HepG2 (cell line): ENCODE data around the gene CEBPE. TPM values are rescaled to one million over a fixed set of nuclear protein-coding genes. Genes with fewer than 3 reads are reported as not detected.

Experiments used
- ATAC-seq: fragments of 200-7000 bp; cut with Tn5 transposase; 3 replicates; pipeline ENCODE4 v1.9.1; 2020; ENCODE audit warnings: mild to moderate bottlenecking, moderate library complexity
- BruUV-seq: library from RNA; stranded (reverse); fragments of 400-500 nt; replicated peaks from 2 replicates; lab custom pipeline; 2021; lab: Mats Ljungman, UMichigan
- CTCF ChIA-PET: fragments of 300-600 bp; formaldehyde crosslinking; extraction: SDS; loops from one replicate; lab custom pipeline; 2021; ENCODE audit warnings: low total read pairs, inconsistent platforms, low intra/inter-chr PET ratio; lab: Yijun Ruan, JAX
- POLR2A ChIA-PET: fragments of 350-600 bp; sonication (Branson Sonifier 250); formaldehyde crosslinking; loops from one replicate; lab custom pipeline; 2020; ENCODE audit warnings: antibody characterized with exemption, inconsistent platforms; lab: Yijun Ruan, JAX
- DNase-seq: peaks from one replicate; pipeline ENCODE4 v3.0.0-alpha.2; 2015; ENCODE audit warnings: low spot score
- FAIRE-seq: peaks from 3 replicates; lab custom pipeline; 2011; peaks lifted over from hg19 to GRCh38; lab: Jason Lieb, UNC
- H2AFZ ChIP-seq: one replicate; pipeline ENCODE4 v1.6.1; 2011; ENCODE audit warnings: low read length, inconsistent platforms
- H3K27ac ChIP-seq: fragments of 300-600 bp; 3 replicates; pipeline ENCODE4 v1.8.0; 2011; ENCODE audit warnings: mixed run types, mild to moderate bottlenecking, mixed read lengths, low read length, inconsistent platforms; ENCODE audit not compliant: insufficient read depth; ENCODE audit errors: extremely low read length
- H3K27me3 ChIP-seq, 2 experiments: fragments of 200-600 bp in 1 of 2; 2 replicates in 1 of 2; 3 replicates in 1 of 2; pipeline versions ENCODE4 v1.6.0 to v1.8.0; 2011; ENCODE audit warnings: low read length in 2 of 2, mild to moderate bottlenecking in 2 of 2, moderate library complexity in 2 of 2, inconsistent platforms in 1 of 2; ENCODE audit not compliant: insufficient read depth in 2 of 2, control insufficient read depth in 1 of 2
- H3K36me3 ChIP-seq, 2 experiments: fragments of 200-600 bp in 1 of 2; replicated peaks in 1 of 2; 2 replicates in 1 of 2; 3 replicates in 1 of 2; pipeline versions ENCODE4 v1.5.1 to v1.8.0; 2011; ENCODE audit warnings: low read length in 2 of 2, inconsistent platforms in 1 of 2; ENCODE audit not compliant: insufficient read depth in 2 of 2, control insufficient read depth in 1 of 2
- H3K4me1 ChIP-seq: 2 replicates; pipeline ENCODE4 v1.5.1; 2012; ENCODE audit warnings: low read length, inconsistent platforms; ENCODE audit not compliant: insufficient read depth
- H3K4me2 ChIP-seq: 2 replicates; pipeline ENCODE4 v1.6.0; 2011; ENCODE audit warnings: low read depth, low read length, inconsistent platforms
- H3K4me3 ChIP-seq, 3 experiments: fragments of 200-600 bp in 1 of 3; sonication (generic), shearing (Covaris generic) in 1 of 3; replicated peaks in 1 of 3; 2 replicates each; pipeline ENCODE4 v1.5.1; 2011 to 2016; ENCODE audit warnings: low read length in 3 of 3, inconsistent platforms in 2 of 3, low read depth in 2 of 3, mild to moderate bottlenecking in 2 of 3, control low read depth in 1 of 3, mixed read lengths in 1 of 3; ENCODE audit not compliant: insufficient read depth in 1 of 3
- H3K79me2 ChIP-seq: one replicate; pipeline ENCODE4 v1.6.1; 2011; ENCODE audit warnings: low read length, inconsistent platforms; ENCODE audit not compliant: insufficient read depth
- H3K9ac ChIP-seq: 2 replicates; pipeline ENCODE4 v1.6.0; 2011; ENCODE audit warnings: mild to moderate bottlenecking, low read depth, low read length, inconsistent platforms; ENCODE audit not compliant: insufficient read depth
- H3K9me3 ChIP-seq: 2 replicates; pipeline ENCODE4 v1.5.1; 2012; ENCODE audit warnings: mild to moderate bottlenecking, low read length
- H4K20me1 ChIP-seq: 2 replicates; pipeline ENCODE4 v1.6.0; 2011; ENCODE audit warnings: inconsistent platforms, mild to moderate bottlenecking, low read length, moderate library complexity; ENCODE audit not compliant: insufficient read depth
- FOSL2 ChIP-seq: sonication (generic); formaldehyde crosslinking; IDR thresholded peaks from 2 replicates; pipeline ENCODE4 v1.4.0; 2020; ENCODE audit warnings: missing genetic modification reagents
- GZF1 ChIP-seq: sonication (generic); formaldehyde crosslinking; IDR thresholded peaks from 2 replicates; pipeline ENCODE4 v1.5.1; 2020; ENCODE audit warnings: mild to moderate bottlenecking, missing genetic modification reagents
- MAFK ChIP-seq, 2 experiments: IDR thresholded peaks in 1 of 2; conservative IDR thresholded peaks in 1 of 2; 2 replicates each; pipeline ENCODE4 v1.6.1; 2011; ENCODE audit warnings: improper control_type of control experiment in 2 of 2, low read length in 2 of 2
- NFIB ChIP-seq: sonication (generic); formaldehyde crosslinking; IDR thresholded peaks from 2 replicates; pipeline ENCODE4 v1.9.0; 2021; ENCODE audit warnings: missing genetic modification reagents, mild to moderate bottlenecking, borderline replicate concordance
- SCMH1 ChIP-seq: sonication (generic); formaldehyde crosslinking; IDR thresholded peaks from 2 replicates; pipeline ENCODE4 v1.9.0; 2021; ENCODE audit warnings: missing genetic modification reagents, mild to moderate bottlenecking, borderline replicate concordance
- SRSF1 ChIP-seq: fragments of 200-400 bp; formaldehyde crosslinking; optimal IDR thresholded peaks from 2 replicates; pipeline ENCODE3; 2017; ENCODE audit warnings: mild to moderate bottlenecking, low read depth, low read length, moderate library complexity
- ZBTB42 ChIP-seq: sonication (generic); formaldehyde crosslinking; IDR thresholded peaks from 2 replicates; pipeline ENCODE4 v1.5.0; 2020; ENCODE audit warnings: mild to moderate bottlenecking, missing genetic modification reagents
- ZNF251 ChIP-seq: sonication (generic); formaldehyde crosslinking; IDR thresholded peaks from 2 replicates; pipeline ENCODE4 v1.9.0; 2021; ENCODE audit warnings: mild to moderate bottlenecking, missing genetic modification reagents
- ZNF780A ChIP-seq: sonication (generic); formaldehyde crosslinking; IDR thresholded peaks from 2 replicates; pipeline ENCODE4 v1.8.0; 2022; ENCODE audit warnings: mild to moderate bottlenecking, missing genetic modification reagents, moderate library complexity
- WGBS: methylation state at CpG from one replicate; pipeline ENCODE4 v1.1.6; 2017; ENCODE audit warnings: low lambda C conversion rate; 5-methylcytosine and 5-hydroxymethylcytosine counted together
- in situ Hi-C: cut with HindIII; loops from 2 replicates; pipeline ENCODE4 v1.10.0; 2017; ENCODE audit warnings: low pct_unique_long_range_greater_than_20kb; ENCODE audit not compliant: extremely low pct_ligation_motif_present
- intact Hi-C: fragments of 100-400 bp; cut with micrococcal nuclease; formaldehyde crosslinking; loops from one replicate; pipeline ENCODE4 v1.10.0; 2022; ENCODE audit not compliant: unreplicated experiment
- polyA plus RNA-seq, 8 experiments: library from polyadenylated mRNA; depleted of rRNA in 3 of 8; stranded (reverse) in 7 of 8; unstranded in 1 of 8; fragments of >200 nt; fragmentation: Illumina TruSeq in 4 of 8; extraction: Trizol in 4 of 8; gene quantifications; 2 replicates each; pipeline versions ENCODE4 v1.2.1 to v1.2.3, GENCODE V29; 2011 to 2016; ENCODE audit warnings: low read depth in 4 of 8, missing spikeins in 1 of 8, mixed read lengths in 1 of 8; ENCODE audit not compliant: insufficient read depth in 1 of 8
- total RNA-seq, 5 experiments: library from RNA; depleted of rRNA; stranded (reverse); fragments of >200 nt; fragmentation: Illumina TruSeq; extraction: Trizol; gene quantifications; 2 replicates each; pipeline ENCODE4 v1.2.3, GENCODE V29; 2016; ENCODE audit warnings: low read depth in 1 of 5

The CEBPE gene
- total and polyA plus RNA-seq, 2 of the 13 experiments (the other 11 are each of a cell fraction or from before 2014, with no cell fraction given): 0.09 to 0.11 TPM

DNA sequence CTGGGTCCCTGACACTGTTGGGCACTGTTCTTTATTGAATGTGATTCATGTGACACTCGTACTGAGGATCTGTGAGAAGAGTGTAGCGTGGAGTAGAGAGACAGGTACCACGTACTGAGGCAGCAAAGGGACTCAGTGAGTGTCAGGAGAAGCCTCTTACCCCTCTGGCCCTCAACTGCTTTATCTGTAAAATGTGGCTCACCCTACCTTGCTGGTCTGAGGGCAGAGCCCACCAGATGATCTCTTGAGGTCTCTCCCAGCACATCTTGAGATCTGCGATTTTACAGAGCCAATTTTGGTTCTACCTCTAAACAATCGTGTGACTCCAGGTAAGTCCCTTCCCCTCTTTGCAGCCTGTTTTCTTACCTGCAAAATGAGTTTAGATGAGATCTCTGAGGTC is 3.1 kb downstream of the CEBPE start:
- Histone ChIP-seq H3K27me3 (peaks cover 50 to 94% of the 10 kb centered on the region in 2 experiments), H3K4me3 (no peak overlapping the region), H2AFZ (no peak overlapping the region), H3K4me1 (peaks cover 47% of the 10 kb centered on the region), H3K79me2 (no peaks in the 10 kb centered on the region), H3K9me3 (no peaks in the 10 kb centered on the region), H3K36me3 (no peaks in the 10 kb centered on the region), H3K27ac (no peak overlapping the region), H4K20me1 (no peaks in the 10 kb centered on the region), H3K9ac (no peak overlapping the region), H3K4me2 (no peak overlapping the region)
- ATAC-seq (no peak), FAIRE-seq (no peak), DNase-seq (no peak)
- TF ChIP-seq NFIB (CRISPR knock-in tag): 0 out of 2 replicates have a peak, but pooled peaks have one; percentile 11
- TF ChIP-seq ZNF251: no peak
- no peak for TF ChIP-seq ZNF780A (CRISPR knock-in tag)
- no peak for TF ChIP-seq FOSL2 (CRISPR knock-in tag)
- no peak for TF ChIP-seq SCMH1
- TF ChIP-seq MAFK (conservative IDR thresholded peaks at IDR 0.05 in 1 of 2, IDR thresholded peaks at IDR 0.05 in 1 of 2; ENCODE audit: low read length in 2 of 2): no peak
- TF ChIP-seq ZBTB42: no peak
- TF ChIP-seq GZF1 (CRISPR knock-in tag): no peak
- TF ChIP-seq SRSF1: no peak
- no TSS peak for BruUV-seq
- intact Hi-C loops (no loop called here), in situ Hi-C loops (no loop called here)
- WGBS: 13% methylated on average over 5 of the region's 5 CpGs
- ChIA-PET POLR2A (interaction anchor here (0.7 to 0.9 kb wide), 2 partner anchors 21 to 54 kb away, joined by 3 read pairs; partner anchors contain the start of genes ACIN1 and C14orf119), CTCF (interaction anchor here (9.6 kb wide), 1 partner anchor 69 kb away, joined by 493 read pairs; the partner anchor contains the start of gene SLC7A8)
